ENCODE results near the gene BCOR. TPM values are rescaled to one million over a fixed set of nuclear protein-coding genes. Genes with fewer than 3 reads are reported as not detected.

The BCOR gene
- total and polyA plus RNA-seq, 2 of the 4 experiments (the other 2 are of a cell fraction) = 7.5 to 9.0 TPM

GRCh38 chrX:40145001-40145922 is 47.5 kb upstream of the BCOR start:
- Histone ChIP-seq H3K14ac (replicated peaks; ENCODE audit: low read depth, low read length) (no peak overlapping the region), H2BK5ac (ENCODE audit: low read depth, low read length, poor library complexity, severe bottlenecking) (no peak overlapping the region), H3K4me3 (ENCODE audit: insufficient read depth, low read depth, low read length) (peak overlapping the region; percentile 46), H3K27ac (ENCODE audit: insufficient read depth, low read length) (no peak overlapping the region), H3K9me3 (ENCODE audit: control insufficient read depth, insufficient read depth, low read length) (no peaks in the 10 kb centered on the region; the same call in 1 of the 2 replicates), H2AK5ac (ENCODE audit: low read depth, low read length) (no peak overlapping the region), H3K9me1 (ENCODE audit: insufficient read depth, low read length) (no peaks in the 10 kb centered on the region), H3K27me3 (ENCODE audit: control insufficient read depth, insufficient read depth, low read length) (peaks cover 28% of the 10 kb centered on the region), H3K23ac (ENCODE audit: low read depth, low read length) (no peak overlapping the region), H2AFZ (replicated peaks; ENCODE audit: low read length, poor library complexity) (peak overlapping the region; percentile 58), H3K4me2 (ENCODE audit: low read depth, low read length) (peak overlapping the region; percentile 61; the same call in 1 of the 2 replicates), H3K79me1 (ENCODE audit: low read depth in 1 of 2, low read length in 2 of 2) (no peaks in the 10 kb centered on the region), H3K18ac (ENCODE audit: low read depth, low read length) (no peak overlapping the region), H4K91ac (ENCODE audit: insufficient read depth, low read depth, low read length) (no peak overlapping the region), H2BK20ac (ENCODE audit: low read depth, low read length) (no peak overlapping the region), H3K9ac (ENCODE audit: low read depth, low read length) (no peak overlapping the region), H3K4ac (ENCODE audit: low read depth, low read length) (no peak overlapping the region), H2BK15ac (ENCODE audit: low read depth, low read length) (no peak overlapping the region), H2AK9ac (replicated peaks; ENCODE audit: low read depth, low read length, poor library complexity) (no peak overlapping the region), H4K5ac (ENCODE audit: low read depth, low read length) (no peak overlapping the region), H4K8ac (ENCODE audit: low read depth in 2 of 2, low read length in 2 of 2) (no peak overlapping the region), H2BK120ac (ENCODE audit: low read depth, low read length) (no peak overlapping the region), H3K36me3 (ENCODE audit: control insufficient read depth, insufficient read depth, low read length) (no peaks in the 10 kb centered on the region), H4K20me1 (ENCODE audit: insufficient read depth, low read length) (no peaks in the 10 kb centered on the region), H3K4me1 (ENCODE audit: control insufficient read depth, insufficient read depth, low read length) (peaks cover 3% of the 10 kb centered on the region; the same call in 1 of the 2 replicates), H3K56ac (ENCODE audit: extremely low read depth, insufficient read depth, low read length) (no peak overlapping the region)
- in situ Hi-C loops (cut with MboI; ENCODE audit: low sequenced_read_pairs) (no loop called here), dilution Hi-C loops (cut with HindIII; ENCODE audit: low sequenced_read_pairs, unreplicated experiment) (no loop called here), intact Hi-C loops (cut with micrococcal nuclease) (no loop called here)
- TF ChIP-seq NFE2L2 (IDR thresholded peaks at IDR 0.05; ENCODE audit: low read depth, low read length) (no peak), RCOR1 (IDR thresholded peaks at IDR 0.05; ENCODE audit: insufficient replicate concordance, low read length) (no peak), CHD1 (IDR thresholded peaks at IDR 0.05; ENCODE audit: low read depth, low read length) (no peak)
- no peak for ATAC-seq (ENCODE audit: low read depth)
- no peak for DNase-seq
- BruUV-seq (replicated peaks) = no TSS peak
- CTCF ChIA-PET = no interaction called here
- WGBS, 2 experiments (ENCODE audit: extremely low coverage in 2 of 2, insufficient read length in 1 of 2) = 40% methylated on average over 12 of the region's 54 CpGs; no CpG with 5 or more reads in 1 of the 2 experiments
- POLR2A ChIA-PET (ENCODE audit: unreplicated experiment) = no interaction called here
